NCI-H2196 (cell line): ENCODE results near the gene SMCO4.
"Not testable (repeated sequence)": the region's sequence is repeated elsewhere in the genome, so short reads cannot be mapped to it uniquely, and the experiment has no call there.

Experiments
- DNase-seq: peaks from one replicate; lab custom pipeline; 2025; ENCODE audit not compliant: unreplicated experiment; lab: John Stamatoyannopoulos, UW

Gene SMCO4

GRCh38 chr11:93560199-93560932 lies 17.2 kb upstream of the SMCO4 start:
- no peak for DNase-seq

GRCh38 chr11:93559681-93560080 lies 16.5 kb upstream of the SMCO4 start:
- DNase-seq, result no peak

- no peak for DNase-seq
Measured at GRCh38 chr11:93552874-93553273, 9.7 kb upstream of the SMCO4 start.

GRCh38 chr11:93549976-93550375 lies 6.8 kb upstream of the SMCO4 start:
- DNase-seq, result no peak

- no peak for DNase-seq
Measured at GRCh38 chr11:93548679-93549319, 5.6 kb upstream of the SMCO4 start.

- no peak for DNase-seq
Measured at GRCh38 chr11:93547773-93548172, 4.6 kb upstream of the SMCO4 start.

GRCh38 chr11:93547028-93547427 lies 3.8 kb upstream of the SMCO4 start:
- no peak for DNase-seq

GRCh38 chr11:93545566-93545965 lies 2.4 kb upstream of the SMCO4 start:
- DNase-seq, result no peak

GRCh38 chr11:93542811-93543229 lies 371 bp downstream of the SMCO4 start:
- no peak for DNase-seq

- no peak for DNase-seq
Measured at GRCh38 chr11:93541884-93542810, 1.0 kb downstream of the SMCO4 start.

- no peak for DNase-seq
Measured at GRCh38 chr11:93540896-93541553, 2.2 kb downstream of the SMCO4 start.

- no peak for DNase-seq
Measured at GRCh38 chr11:93540337-93540736, 2.9 kb downstream of the SMCO4 start.

GRCh38 chr11:93537767-93538261 lies 5.4 kb downstream of the SMCO4 start:
- no peak for DNase-seq

- no peak for DNase-seq
Measured at GRCh38 chr11:93537049-93537448, 6.1 kb downstream of the SMCO4 start.

GRCh38 chr11:93536101-93536861 lies 6.9 kb downstream of the SMCO4 start:
- DNase-seq, result no peak

- DNase-seq, result not testable (repeated sequence)
Measured at GRCh38 chr11:93535578-93535977, 7.6 kb downstream of the SMCO4 start.

- DNase-seq, result no peak
Measured at GRCh38 chr11:93532806-93533205, 10.4 kb downstream of the SMCO4 start.

- no peak for DNase-seq
Measured at GRCh38 chr11:93532281-93532789, 10.9 kb downstream of the SMCO4 start.

GRCh38 chr11:93530468-93530826 lies 12.7 kb downstream of the SMCO4 start:
- DNase-seq, result no peak
